Kidney (tissue), 14 donors: ENCODE results near the gene RGN. TPM values are rescaled to one million over a fixed set of nuclear protein-coding genes. Genes with fewer than 3 reads are reported as not detected.
A peak's percentile ranks its signal among the peaks of the same experiment; 100 is the strongest.
"Not testable (repeated sequence)": the region's sequence is repeated elsewhere in the genome, so short reads cannot be mapped to it uniquely, and the experiment has no call there.

Source experiments
- DNase-seq, 5 donors: peaks; one replicate each; pipeline ENCODE4 v3.0.0-alpha.2; 2013 to 2020
- FAIRE-seq: peaks from 2 replicates; lab custom pipeline; 2012; peaks lifted over from hg19 to GRCh38; lab: Jason Lieb, UNC
- H3K27ac ChIP-seq, 2 donors: one replicate each; pipeline ENCODE4 v1.7.0; 2013; ENCODE audit warnings: low read depth in 2 of 2, low read length in 2 of 2, inconsistent platforms in 1 of 2
- H3K27me3 ChIP-seq: one replicate; pipeline ENCODE4 v1.7.1; 2013; ENCODE audit warnings: low read length, inconsistent platforms; ENCODE audit not compliant: control insufficient read depth, insufficient read depth
- H3K36me3 ChIP-seq, 3 donors: one replicate each; pipeline versions ENCODE4 v1.7.0 to v1.7.1; 2013; ENCODE audit warnings: low read length in 3 of 3, control low read depth in 1 of 3, inconsistent platforms in 1 of 3; ENCODE audit not compliant: insufficient read depth in 3 of 3, control insufficient read depth in 2 of 3
- H3K4me1 ChIP-seq, 3 donors: one replicate each; pipeline versions ENCODE4 v1.7.0 to v1.7.1; 2013; ENCODE audit warnings: low read length in 3 of 3, inconsistent platforms in 1 of 3, low read depth in 1 of 3; ENCODE audit not compliant: control insufficient read depth in 2 of 3, insufficient read depth in 2 of 3
- H3K4me3 ChIP-seq, 3 donors: one replicate each; pipeline versions ENCODE4 v1.7.0 to v1.8.1; 2013; ENCODE audit warnings: low read length in 3 of 3, control low read depth in 1 of 3, inconsistent platforms in 1 of 3
- H3K9ac ChIP-seq, 3 donors: one replicate each; pipeline versions ENCODE4 v1.7.0 to v1.7.1; 2013; ENCODE audit warnings: low read length in 3 of 3, control low read depth in 1 of 3, inconsistent platforms in 1 of 3
- H3K9me3 ChIP-seq, 3 donors: one replicate each; pipeline versions ENCODE4 v1.7.0 to v1.7.1; 2013; ENCODE audit warnings: low read length in 3 of 3, control low read depth in 1 of 3, inconsistent platforms in 1 of 3; ENCODE audit not compliant: control insufficient read depth in 2 of 3, insufficient read depth in 1 of 3
- intact Hi-C: fragments of 100-400 bp; cut with DNase I; formaldehyde crosslinking; loops from one replicate; pipeline ENCODE4 v1.11.1; 2022
- polyA plus RNA-seq: library from polyadenylated mRNA; stranded (reverse); fragments of 350-450 nt; fragmentation: Illumina TruSeq; extraction: RNeasy Lipid Tissue Mini Kit (QIAGEN cat#74804); gene quantifications from one replicate; pipeline ENCODE4 v1.2.3, GENCODE V29; 2014; ENCODE audit warnings: low read depth, low replicate concordance; ENCODE audit not compliant: insufficient read depth
- total RNA-seq: library from RNA; stranded (reverse); fragmentation: NEBNext Ultra II Directional; extraction: Animal tissue kit (Norgen Biotek cat#: 25700); gene quantifications from one replicate; pipeline ENCODE4 v1.2.1, GENCODE V29; 2021
- TF ChIP-seq, protein P1 (sequence below): IDR thresholded peaks from 3 replicates; pipeline ENCODE4 v1.5.1; 2012; ENCODE audit warnings: mild to moderate bottlenecking, moderate library complexity, borderline replicate concordance; ENCODE audit not compliant: insufficient read depth; ENCODE audit errors: extremely low read depth
- donor health status: control.
- donor health status: control.
- donor health status: control.
- donor health status: control.
- donor health status: control.
- donor health status: DM: yes; HTN: yes; CAD: no.
- donor health status: Normal renal cell carcinoma (clear cell type).

RGN gene
- total and polyA plus RNA-seq, 2 donors from 2014 or later = 11.9 to 89.1 TPM

DNA sequence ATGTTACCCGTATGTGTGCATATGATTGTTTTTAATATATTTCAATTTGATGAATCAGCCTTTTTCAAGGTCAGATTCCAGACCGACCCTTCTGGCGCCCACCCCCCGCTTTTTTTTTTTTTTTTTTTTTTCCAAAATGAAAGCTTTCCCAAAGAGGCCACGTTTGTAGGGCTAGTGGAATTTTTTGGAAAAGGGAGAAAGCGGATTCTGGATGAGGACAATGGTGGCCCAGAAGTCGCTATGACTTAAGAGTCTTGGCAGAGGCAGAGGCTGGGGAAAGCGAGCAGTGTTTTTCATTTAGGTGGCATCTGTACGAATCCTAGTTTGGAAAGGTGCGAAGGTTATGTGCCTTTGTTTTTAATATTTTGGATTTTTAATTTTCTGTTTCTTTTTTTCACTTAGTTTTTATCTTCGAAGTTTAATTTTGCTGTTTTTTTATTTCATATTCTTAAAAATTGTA is 51.7 kb downstream of the RGN start:
- DNase-seq = peak in 1 of 5 donors; percentile 19

DNA sequence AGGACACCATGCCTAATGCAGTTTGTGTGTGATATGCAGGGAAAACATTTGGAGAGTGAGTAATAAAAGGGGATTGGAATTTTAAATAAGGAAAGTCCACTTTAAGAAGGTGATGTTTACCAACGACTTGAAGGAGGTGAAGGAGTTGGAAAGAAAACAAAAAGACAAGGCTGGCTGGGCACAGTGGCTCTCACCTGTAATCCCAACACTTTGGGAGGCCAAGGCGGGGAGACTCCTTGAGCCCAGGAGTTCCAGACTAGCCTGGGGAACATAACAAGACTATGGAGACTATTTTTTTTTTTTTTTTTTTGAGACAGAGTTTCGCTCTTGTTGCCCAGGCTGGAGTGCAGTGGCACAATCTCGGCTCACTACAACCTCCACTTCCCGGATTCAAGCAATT is 55.2 kb downstream of the RGN start:
- no peak for FAIRE-seq

More for the DNA sequence above, 51.7 kb downstream of the RGN start:
- no peaks in the 10 kb centered on the region for H3K36me3 ChIP-seq
- H3K27me3 ChIP-seq = no peaks in the 10 kb centered on the region
- peak overlapping the region in 1 of 2 donors; percentile 28 for H3K27ac ChIP-seq
- H3K9ac ChIP-seq = peak overlapping the region in 2 of 3 donors; percentile 17 to 72
- peak; percentile 37 for FAIRE-seq
- H3K9me3 ChIP-seq = no peaks in the 10 kb centered on the region
- H3K4me1 ChIP-seq = no peaks in the 10 kb centered on the region
- intact Hi-C loops = no loop called here
- H3K4me3 ChIP-seq = peak overlapping the region; percentile 84 to 92 (median 88)
- TF ChIP-seq, protein P1, sequence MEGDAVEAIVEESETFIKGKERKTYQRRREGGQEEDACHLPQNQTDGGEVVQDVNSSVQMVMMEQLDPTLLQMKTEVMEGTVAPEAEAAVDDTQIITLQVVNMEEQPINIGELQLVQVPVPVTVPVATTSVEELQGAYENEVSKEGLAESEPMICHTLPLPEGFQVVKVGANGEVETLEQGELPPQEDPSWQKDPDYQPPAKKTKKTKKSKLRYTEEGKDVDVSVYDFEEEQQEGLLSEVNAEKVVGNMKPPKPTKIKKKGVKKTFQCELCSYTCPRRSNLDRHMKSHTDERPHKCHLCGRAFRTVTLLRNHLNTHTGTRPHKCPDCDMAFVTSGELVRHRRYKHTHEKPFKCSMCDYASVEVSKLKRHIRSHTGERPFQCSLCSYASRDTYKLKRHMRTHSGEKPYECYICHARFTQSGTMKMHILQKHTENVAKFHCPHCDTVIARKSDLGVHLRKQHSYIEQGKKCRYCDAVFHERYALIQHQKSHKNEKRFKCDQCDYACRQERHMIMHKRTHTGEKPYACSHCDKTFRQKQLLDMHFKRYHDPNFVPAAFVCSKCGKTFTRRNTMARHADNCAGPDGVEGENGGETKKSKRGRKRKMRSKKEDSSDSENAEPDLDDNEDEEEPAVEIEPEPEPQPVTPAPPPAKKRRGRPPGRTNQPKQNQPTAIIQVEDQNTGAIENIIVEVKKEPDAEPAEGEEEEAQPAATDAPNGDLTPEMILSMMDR = no peak

DNA sequence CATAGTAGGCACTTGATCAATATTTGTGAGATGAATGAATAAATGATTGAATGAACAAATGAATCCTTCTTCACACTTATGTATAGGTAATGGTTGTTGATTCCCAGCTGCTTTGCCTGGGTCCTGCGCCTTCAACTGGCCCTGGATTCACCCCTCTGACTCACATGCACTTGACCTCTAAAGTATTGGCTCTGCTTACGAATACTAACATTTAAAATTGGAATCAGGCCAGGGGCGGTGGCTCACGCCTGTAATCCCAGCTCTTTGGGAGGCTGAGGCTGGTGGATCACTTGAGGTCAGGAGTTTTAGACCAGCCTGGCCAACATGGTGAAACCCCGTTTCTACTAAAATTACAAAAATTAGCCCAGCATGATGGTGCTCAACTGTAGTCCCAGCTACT is 57.4 kb downstream of the RGN start:
- H3K4me1 ChIP-seq, H3K9me3 ChIP-seq, H3K27me3 ChIP-seq, H3K9ac ChIP-seq, intact Hi-C loops, H3K27ac ChIP-seq, FAIRE-seq, H3K36me3 ChIP-seq, H3K4me3 ChIP-seq: not testable (repeated sequence)
- DNase-seq = peak in 1 of 5 donors; percentile 4

More for the DNA sequence above, 55.2 kb downstream of the RGN start:
- no peak overlapping the region for H3K4me3 ChIP-seq
- TF ChIP-seq, protein P1 = no peak
- H3K36me3 ChIP-seq = no peaks in the 10 kb centered on the region
- no peaks in the 10 kb centered on the region for H3K27me3 ChIP-seq
- no peaks in the 10 kb centered on the region for H3K9me3 ChIP-seq
- H3K9ac ChIP-seq = no peak overlapping the region
- no peaks in the 10 kb centered on the region for H3K4me1 ChIP-seq
- H3K27ac ChIP-seq = no peak overlapping the region
- peak in 1 of 5 donors; percentile 4 for DNase-seq
- intact Hi-C loops = no loop called here

DNA sequence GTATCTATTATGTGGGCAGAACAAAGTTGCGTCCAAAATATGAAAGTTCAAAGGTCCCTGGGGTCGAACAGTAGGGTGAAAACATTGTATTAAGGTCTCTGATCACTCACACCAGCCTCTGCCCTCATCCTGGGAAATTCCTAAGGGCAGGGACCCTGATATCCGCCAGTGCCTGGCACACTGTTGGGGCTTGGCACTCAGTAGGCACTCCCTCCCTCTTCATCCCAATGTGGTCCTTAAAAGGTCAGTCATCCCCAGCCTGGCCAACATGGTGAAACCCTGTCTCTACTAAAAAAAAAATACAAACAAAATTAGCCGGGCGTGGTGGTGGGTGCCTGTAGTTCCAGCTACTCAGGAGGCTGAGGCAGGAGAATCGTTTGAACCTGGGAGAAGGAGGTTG is 59.9 kb downstream of the RGN start:
- H3K27me3 ChIP-seq = no peaks in the 10 kb centered on the region
- DNase-seq (peak in 1 of 5 donors; percentile 13), FAIRE-seq (no peak)
- H3K9me3 ChIP-seq = no peaks in the 10 kb centered on the region
- H3K4me1 ChIP-seq = no peaks in the 10 kb centered on the region
- TF ChIP-seq, protein P1 = no peak
- intact Hi-C loops = no loop called here
- no peak overlapping the region for H3K27ac ChIP-seq
- no peak overlapping the region for H3K9ac ChIP-seq
- no peaks in the 10 kb centered on the region for H3K36me3 ChIP-seq
- H3K4me3 ChIP-seq = no peak overlapping the region

Other genes with a start within 250 kb of the RGN start
- gene RP2, start 241.4 kb upstream of the RGN start, total RNA-seq = 10.0 TPM
- 2.8 TPM for gene RP2, start 241.4 kb upstream of the RGN start, polyA plus RNA-seq
- 13.1 TPM for gene JADE3, start 166.0 kb upstream of the RGN start, total RNA-seq
- gene JADE3, start 166.0 kb upstream of the RGN start, polyA plus RNA-seq = 3.2 TPM
- gene NDUFB11, start 66.3 kb downstream of the RGN start, total RNA-seq = 70.7 TPM
- gene NDUFB11, start 66.3 kb downstream of the RGN start, polyA plus RNA-seq = 215 TPM
- 31.7 TPM for gene RBM10, start 66.8 kb downstream of the RGN start, total RNA-seq
- gene RBM10, start 66.8 kb downstream of the RGN start, polyA plus RNA-seq = 27.5 TPM
- 218 TPM for gene UBA1, start 115.4 kb downstream of the RGN start, total RNA-seq
- gene UBA1, start 115.4 kb downstream of the RGN start, polyA plus RNA-seq = 155 TPM
- gene CDK16, start 140.2 kb downstream of the RGN start, total RNA-seq = 96.1 TPM
- 89.1 TPM for gene CDK16, start 140.2 kb downstream of the RGN start, polyA plus RNA-seq
- gene USP11, start 154.6 kb downstream of the RGN start, total RNA-seq = 91.6 TPM
- gene USP11, start 154.6 kb downstream of the RGN start, polyA plus RNA-seq = 30.9 TPM